Measurements from ENCODE around the gene LIPC.

GRCh38 chr15:58491499-58492202 is 59.9 kb downstream of the LIPC start:
- TF ChIP-seq ZNF354B (CRISPR knock-in tag; IDR thresholded peaks at IDR 0.05) (no peak), HNRNPL (IDR thresholded peaks at IDR 0.05; ENCODE audit: low read depth, low read length) (no peak), EZH2 (IDR thresholded peaks at IDR 0.05; ENCODE audit: borderline replicate concordance, low read depth, low read length) (no peak), ZNF584 (CRISPR knock-in tag; IDR thresholded peaks at IDR 0.05; ENCODE audit: low read depth) (no peak), IRF2 (CRISPR knock-in tag; IDR thresholded peaks at IDR 0.05) (no peak)
